Nephron (organoid): ENCODE results near the gene EDA2R.

Experiments used
- H3K27ac Mint-ChIP-seq, 3 experiments: 2 replicates each; pipeline ENCODE4 v1.8.0; 2020; ENCODE audit warnings: mixed read lengths in 3 of 3, mild to moderate bottlenecking in 2 of 3, moderate library complexity in 1 of 3
- H3K27me3 Mint-ChIP-seq: 2 replicates; pipeline ENCODE4 v1.8.0; 2021; ENCODE audit warnings: low read depth, mild to moderate bottlenecking, moderate library complexity, mixed read lengths
- H3K36me3 Mint-ChIP-seq: 2 replicates; pipeline ENCODE4 v1.8.0; 2020; ENCODE audit warnings: low read depth, mixed read lengths
- H3K4me1 Mint-ChIP-seq: 2 replicates; pipeline ENCODE4 v1.8.0; 2020; ENCODE audit warnings: mixed read lengths
- H3K4me3 Mint-ChIP-seq, 3 experiments: 2 replicates each; pipeline ENCODE4 v1.8.0; 2020; ENCODE audit warnings: mild to moderate bottlenecking in 3 of 3, mixed read lengths in 3 of 3, moderate library complexity in 2 of 3
- H3K9me3 Mint-ChIP-seq: 2 replicates; pipeline ENCODE4 v1.8.0; 2020; ENCODE audit warnings: mixed read lengths
- CTCF ChIP-seq, 3 experiments: fragments of 200-600 bp; sonication (generic); IDR thresholded peaks; one replicate each; pipeline ENCODE4 v1.5.0; 2021; ENCODE audit warnings: antibody characterized with exemption in 3 of 3; ENCODE audit not compliant: unreplicated experiment in 3 of 3

Gene EDA2R

GRCh38 chrX:66634272-66634671 is 4.6 kb downstream of the EDA2R start:
- H3K4me1 Mint-ChIP-seq: peaks cover 26% of the 10 kb centered on the region

GRCh38 chrX:66633541-66633940 is 5.3 kb downstream of the EDA2R start:
- Mint-ChIP-seq H3K9me3 (peaks cover 13% of the 10 kb centered on the region), H3K27ac (no peak overlapping the region), H3K4me1 (peaks cover 23% of the 10 kb centered on the region), H3K36me3 (no peaks in the 10 kb centered on the region), H3K27me3 (no peaks in the 10 kb centered on the region), H3K4me3 (no peak overlapping the region)
- TF ChIP-seq CTCF (IDR thresholded peaks at IDR 0.05; ENCODE audit: unreplicated experiment in 3 of 3): no peak

More at GRCh38 chrX:66634272-66634671, 4.6 kb downstream of the EDA2R start:
- Mint-ChIP-seq H3K9me3 (peaks cover 7% of the 10 kb centered on the region), H3K4me3 (peak overlapping the region in 1 of 3 experiments; percentile 21), H3K27ac (no peak overlapping the region), H3K27me3 (no peaks in the 10 kb centered on the region), H3K36me3 (no peaks in the 10 kb centered on the region)
- TF ChIP-seq CTCF (IDR thresholded peaks at IDR 0.05; ENCODE audit: unreplicated experiment in 3 of 3): no peak

- TF ChIP-seq CTCF (IDR thresholded peaks at IDR 0.05; ENCODE audit: unreplicated experiment in 3 of 3): no peak
- Mint-ChIP-seq H3K27ac (no peak overlapping the region), H3K4me1 (peaks cover 23% of the 10 kb centered on the region)
Observed at GRCh38 chrX:66632981-66633380, 5.9 kb downstream of the EDA2R start.

GRCh38 chrX:66632473-66632872 is 6.4 kb downstream of the EDA2R start:
- Mint-ChIP-seq H3K9me3 (peaks cover 19% of the 10 kb centered on the region), H3K36me3 (no peaks in the 10 kb centered on the region), H3K4me3 (no peak overlapping the region), H3K27me3 (no peaks in the 10 kb centered on the region), H3K4me1 (peaks cover 23% of the 10 kb centered on the region), H3K27ac (no peak overlapping the region)
- TF ChIP-seq CTCF (IDR thresholded peaks at IDR 0.05; ENCODE audit: unreplicated experiment in 3 of 3): no peak

More at GRCh38 chrX:66632981-66633380, 5.9 kb downstream of the EDA2R start:
- Mint-ChIP-seq H3K9me3 (peaks cover 14% of the 10 kb centered on the region), H3K4me3 (no peak overlapping the region), H3K36me3 (no peaks in the 10 kb centered on the region), H3K27me3 (no peaks in the 10 kb centered on the region)

GRCh38 chrX:66625525-66625924 is 13.4 kb downstream of the EDA2R start:
- Mint-ChIP-seq H3K36me3 (no peaks in the 10 kb centered on the region), H3K27me3 (no peaks in the 10 kb centered on the region), H3K4me1 (peaks cover 14% of the 10 kb centered on the region), H3K9me3 (peaks cover 23% of the 10 kb centered on the region), H3K4me3 (no peak overlapping the region), H3K27ac (no peak overlapping the region)
- TF ChIP-seq CTCF (IDR thresholded peaks at IDR 0.05; ENCODE audit: unreplicated experiment in 3 of 3): no peak

GRCh38 chrX:66622209-66622608 is 16.7 kb downstream of the EDA2R start:
- peaks cover 14% of the 10 kb centered on the region for H3K4me1 Mint-ChIP-seq
- no peaks in the 10 kb centered on the region for H3K36me3 Mint-ChIP-seq
- H3K27ac Mint-ChIP-seq: no peak overlapping the region
- peaks cover 6% of the 10 kb centered on the region for H3K9me3 Mint-ChIP-seq
- no peak for TF ChIP-seq CTCF (IDR thresholded peaks at IDR 0.05; ENCODE audit: unreplicated experiment in 3 of 3)
- H3K4me3 Mint-ChIP-seq: no peak overlapping the region
- H3K27me3 Mint-ChIP-seq: no peaks in the 10 kb centered on the region
